CD14-positive monocyte (primary cell): Measurements from ENCODE around the gene CSRNP3. TPM values are rescaled to one million over a fixed set of nuclear protein-coding genes. Genes with fewer than 3 reads are reported as not detected.

ENCODE experiments used
- DNase-seq, 3 donors: peaks; one replicate each; pipeline ENCODE4 v3.0.0-alpha.2; 2011 to 2022
- H2AFZ ChIP-seq: 2 replicates; pipeline ENCODE4 v1.6.0; 2012; ENCODE audit warnings: mild to moderate bottlenecking, low read depth, low read length, inconsistent platforms; ENCODE audit not compliant: insufficient read depth, poor library complexity, severe bottlenecking
- H3K27ac ChIP-seq, 2 donors: 1 replicate in 1 of 2; 2 replicates in 1 of 2; pipeline ENCODE4 v1.5.1; 2012 to 2013; ENCODE audit warnings: low read length in 2 of 2, control low read depth in 1 of 2, inconsistent platforms in 1 of 2, low read depth in 1 of 2, mild to moderate bottlenecking in 1 of 2
- H3K27me3 ChIP-seq, 2 donors: one replicate each; pipeline versions ENCODE4 v1.6.0 to v1.6.1; 2011 to 2013; ENCODE audit warnings: low read length in 2 of 2; ENCODE audit not compliant: control insufficient read depth in 2 of 2, insufficient read depth in 2 of 2
- H3K36me3 ChIP-seq, 2 donors: replicated peaks in 1 of 2; 1 replicate in 1 of 2; 2 replicates in 1 of 2; pipeline versions ENCODE4 v1.5.1 to v1.6.1; 2012 to 2013; ENCODE audit warnings: low read length in 2 of 2, control low read depth in 1 of 2, inconsistent platforms in 1 of 2, mild to moderate bottlenecking in 1 of 2; ENCODE audit not compliant: insufficient read depth in 2 of 2, control insufficient read depth in 1 of 2
- H3K4me1 ChIP-seq, 2 donors: 1 replicate in 1 of 2; 2 replicates in 1 of 2; pipeline versions ENCODE4 v1.5.1 to v1.6.1; 2012 to 2013; ENCODE audit warnings: low read length in 2 of 2, control low read depth in 1 of 2, inconsistent platforms in 1 of 2, mild to moderate bottlenecking in 1 of 2, moderate library complexity in 1 of 2; ENCODE audit not compliant: insufficient read depth in 2 of 2, control insufficient read depth in 1 of 2
- H3K4me2 ChIP-seq: replicated peaks from 2 replicates; pipeline ENCODE3; 2012; ENCODE audit warnings: low read length, moderate library complexity, mild to moderate bottlenecking; ENCODE audit not compliant: poor library complexity, severe bottlenecking; ENCODE audit errors: extremely low read depth
- H3K4me3 ChIP-seq, 3 experiments: fragments of 200-600 bp in 1 of 3; sonication (generic) in 1 of 3; replicated peaks in 1 of 3; 1 replicate in 2 of 3; 2 replicates in 1 of 3; pipeline ENCODE4 v1.5.1; 2011 to 2013; ENCODE audit warnings: low read length in 3 of 3, mild to moderate bottlenecking in 3 of 3, control low read depth in 2 of 3, low read depth in 2 of 3, inconsistent platforms in 1 of 3, moderate library complexity in 1 of 3
- H3K79me2 ChIP-seq: 2 replicates; pipeline ENCODE4 v1.6.0; 2012; ENCODE audit warnings: mild to moderate bottlenecking, control low read depth, inconsistent platforms, low read length, moderate library complexity; ENCODE audit not compliant: insufficient read depth
- H3K9ac ChIP-seq: 2 replicates; pipeline ENCODE4 v1.6.0; 2017; ENCODE audit warnings: low read length, mild to moderate bottlenecking; ENCODE audit not compliant: insufficient read depth, poor library complexity, severe bottlenecking
- H3K9me3 ChIP-seq, 2 donors: replicated peaks in 1 of 2; 1 replicate in 1 of 2; 2 replicates in 1 of 2; pipeline versions ENCODE4 v1.5.1 to v1.6.1; 2012 to 2013; ENCODE audit warnings: low read length in 2 of 2, control low read depth in 1 of 2; ENCODE audit not compliant: control insufficient read depth in 1 of 2, insufficient read depth in 1 of 2
- H4K20me1 ChIP-seq: 2 replicates; pipeline ENCODE4 v1.6.0; 2012; ENCODE audit warnings: mild to moderate bottlenecking, low read length, control low read depth, moderate library complexity; ENCODE audit not compliant: insufficient read depth
- H3K27ac Mint-ChIP-seq, 7 donors: one replicate each; pipeline ENCODE4 v1.8.0; 2020; ENCODE audit warnings: mild to moderate bottlenecking in 7 of 7, mixed read lengths in 7 of 7, moderate library complexity in 6 of 7, inconsistent platforms in 2 of 7
- H3K27me3 Mint-ChIP-seq, 3 donors: one replicate each; pipeline ENCODE4 v1.8.0; 2021 to 2022; ENCODE audit warnings: low read depth in 3 of 3, mild to moderate bottlenecking in 3 of 3, mixed read lengths in 3 of 3, moderate library complexity in 3 of 3, inconsistent platforms in 1 of 3
- H3K36me3 Mint-ChIP-seq, 2 donors: one replicate each; pipeline ENCODE4 v1.8.0; 2020; ENCODE audit warnings: mixed read lengths in 2 of 2, inconsistent platforms in 1 of 2, mild to moderate bottlenecking in 1 of 2
- H3K4me1 Mint-ChIP-seq: one replicate; pipeline ENCODE4 v1.8.0; 2020; ENCODE audit warnings: mild to moderate bottlenecking, mixed read lengths
- H3K4me3 Mint-ChIP-seq, 2 donors: one replicate each; pipeline ENCODE4 v1.8.0; 2020; ENCODE audit warnings: mild to moderate bottlenecking in 2 of 2, mixed read lengths in 2 of 2, moderate library complexity in 1 of 2
- H3K9me3 Mint-ChIP-seq, 7 donors: one replicate each; pipeline ENCODE4 v1.8.0; 2020 to 2022; ENCODE audit warnings: mixed read lengths in 7 of 7, mild to moderate bottlenecking in 6 of 7, moderate library complexity in 6 of 7, inconsistent platforms in 2 of 7
- WGBS: methylation state at CpG from one replicate; pipeline ENCODE4 v1.1.5; 2013; ENCODE audit warnings: missing lambda C conversion rate; ENCODE audit not compliant: insufficient coverage; 5-methylcytosine and 5-hydroxymethylcytosine counted together
- intact Hi-C, 2 donors: fragments of 100-400 bp; cut with micrococcal nuclease; formaldehyde crosslinking; loops; one replicate each; pipeline versions ENCODE4 v1.15.0 to v1.15.1; 2023
- polyA plus RNA-seq, 3 donors: library from polyadenylated mRNA; depleted of rRNA in 1 of 3; unstranded in 2 of 3; stranded (reverse) in 1 of 3; fragments of 300-500 nt in 2 of 3; fragments of >200 nt in 1 of 3; fragmentation: Illumina TruSeq in 2 of 3; gene quantifications; 1 replicate in 2 of 3; 2 replicates in 1 of 3; pipeline ENCODE4 v1.2.3, GENCODE V29; 2012 to 2021
- TF ChIP-seq, protein P1 (sequence below): fragments of 200-600 bp; IDR thresholded peaks from one replicate; pipeline ENCODE4 v1.8.0; 2022; ENCODE audit warnings: antibody characterized with exemption, mild to moderate bottlenecking

CSRNP3 gene
- polyA plus RNA-seq, 3 donors, result not detected

DNA sequence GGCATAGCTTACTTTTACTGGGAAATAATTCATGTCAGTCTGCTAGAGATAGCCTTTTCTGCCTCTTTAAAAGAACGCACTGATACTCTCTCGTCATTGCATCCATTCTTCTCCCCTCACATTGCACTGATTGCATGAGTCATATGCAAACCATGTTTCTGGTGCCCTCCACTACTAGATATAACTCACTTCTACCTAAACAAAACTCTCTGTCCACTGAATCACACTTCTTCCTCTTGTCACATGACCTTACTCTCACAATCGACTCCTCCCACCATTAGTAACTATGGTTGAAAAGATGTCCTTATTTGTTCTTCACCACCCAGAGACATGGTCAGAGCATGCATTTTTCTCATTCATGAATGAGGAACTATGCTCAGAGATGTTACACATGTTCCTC is 158.0 kb downstream of the CSRNP3 start:
- Mint-ChIP-seq H3K36me3 (no peaks in the 10 kb centered on the region), H3K4me1 (no peaks in the 10 kb centered on the region), H3K4me3 (no peak overlapping the region), H3K9me3 (peaks cover 0 to 2% (median 0%) of the 10 kb centered on the region in 7 donors), H3K27ac (no peak overlapping the region), H3K27me3 (peaks cover 0 to 4% (median 1%) of the 10 kb centered on the region in 3 donors)
- no peak overlapping the region for H2AFZ ChIP-seq
- H3K4me3 ChIP-seq, result no peak overlapping the region
- H3K9me3 ChIP-seq, result no peaks in the 10 kb centered on the region
- H3K4me1 ChIP-seq, result no peaks in the 10 kb centered on the region
- H3K27me3 ChIP-seq, result no peaks in the 10 kb centered on the region
- DNase-seq, result no peak
- H4K20me1 ChIP-seq, result no peaks in the 10 kb centered on the region
- H3K4me2 ChIP-seq, result no peak overlapping the region
- no peaks in the 10 kb centered on the region for H3K79me2 ChIP-seq
- H3K27ac ChIP-seq, result no peak overlapping the region
- H3K36me3 ChIP-seq, result no peaks in the 10 kb centered on the region
- TF ChIP-seq, protein P1, sequence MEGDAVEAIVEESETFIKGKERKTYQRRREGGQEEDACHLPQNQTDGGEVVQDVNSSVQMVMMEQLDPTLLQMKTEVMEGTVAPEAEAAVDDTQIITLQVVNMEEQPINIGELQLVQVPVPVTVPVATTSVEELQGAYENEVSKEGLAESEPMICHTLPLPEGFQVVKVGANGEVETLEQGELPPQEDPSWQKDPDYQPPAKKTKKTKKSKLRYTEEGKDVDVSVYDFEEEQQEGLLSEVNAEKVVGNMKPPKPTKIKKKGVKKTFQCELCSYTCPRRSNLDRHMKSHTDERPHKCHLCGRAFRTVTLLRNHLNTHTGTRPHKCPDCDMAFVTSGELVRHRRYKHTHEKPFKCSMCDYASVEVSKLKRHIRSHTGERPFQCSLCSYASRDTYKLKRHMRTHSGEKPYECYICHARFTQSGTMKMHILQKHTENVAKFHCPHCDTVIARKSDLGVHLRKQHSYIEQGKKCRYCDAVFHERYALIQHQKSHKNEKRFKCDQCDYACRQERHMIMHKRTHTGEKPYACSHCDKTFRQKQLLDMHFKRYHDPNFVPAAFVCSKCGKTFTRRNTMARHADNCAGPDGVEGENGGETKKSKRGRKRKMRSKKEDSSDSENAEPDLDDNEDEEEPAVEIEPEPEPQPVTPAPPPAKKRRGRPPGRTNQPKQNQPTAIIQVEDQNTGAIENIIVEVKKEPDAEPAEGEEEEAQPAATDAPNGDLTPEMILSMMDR, result no peak
- H3K9ac ChIP-seq, result no peak overlapping the region
- 95% methylated on average over 2 of the region's 3 CpGs for WGBS
- intact Hi-C loops, result no loop called here

DNA sequence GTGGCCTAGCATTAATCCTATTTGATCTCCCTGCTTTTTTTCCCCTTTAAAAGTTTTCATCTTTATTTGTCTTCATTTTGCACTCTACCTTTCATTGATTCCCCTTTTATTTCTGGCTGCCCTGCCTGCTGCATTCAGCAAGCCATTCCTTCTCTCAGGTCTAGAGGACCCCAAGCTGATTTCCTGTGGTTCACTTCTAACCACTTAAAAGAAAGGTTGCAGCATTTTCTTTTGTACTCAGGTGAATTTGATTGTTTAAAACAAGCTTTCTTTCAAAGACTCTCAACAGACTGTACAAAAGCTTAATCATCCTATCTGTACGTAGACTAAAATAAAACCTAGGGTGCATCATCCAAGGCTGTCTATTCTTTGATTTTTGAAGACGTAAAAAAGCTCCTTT is 160.3 kb downstream of the CSRNP3 start:
- intact Hi-C loops, result no loop called here
- no peaks in the 10 kb centered on the region for H3K4me1 Mint-ChIP-seq
- Histone ChIP-seq H3K27ac (no peak overlapping the region), H3K4me3 (no peak overlapping the region), H3K27me3 (no peaks in the 10 kb centered on the region), H3K9ac (no peak overlapping the region), H3K36me3 (no peaks in the 10 kb centered on the region), H3K9me3 (no peaks in the 10 kb centered on the region), H3K4me2 (no peak overlapping the region), H3K4me1 (no peaks in the 10 kb centered on the region), H4K20me1 (no peaks in the 10 kb centered on the region), H2AFZ (no peak overlapping the region), H3K79me2 (no peaks in the 10 kb centered on the region)
- no peak overlapping the region for H3K4me3 Mint-ChIP-seq
- H3K27ac Mint-ChIP-seq, result no peak overlapping the region
- TF ChIP-seq, protein P1, result no peak
- no CpG with 5 or more reads among the region's 2 CpGs for WGBS
- H3K9me3 Mint-ChIP-seq, result peaks cover 0 to 2% (median 0%) of the 10 kb centered on the region in 7 donors
- DNase-seq, result no peak
- no peaks in the 10 kb centered on the region for H3K36me3 Mint-ChIP-seq
- peaks cover 0 to 4% (median 1%) of the 10 kb centered on the region in 3 donors for H3K27me3 Mint-ChIP-seq
